ENCODE data around the gene PRICKLE4.

The PRICKLE4 gene

DNA sequence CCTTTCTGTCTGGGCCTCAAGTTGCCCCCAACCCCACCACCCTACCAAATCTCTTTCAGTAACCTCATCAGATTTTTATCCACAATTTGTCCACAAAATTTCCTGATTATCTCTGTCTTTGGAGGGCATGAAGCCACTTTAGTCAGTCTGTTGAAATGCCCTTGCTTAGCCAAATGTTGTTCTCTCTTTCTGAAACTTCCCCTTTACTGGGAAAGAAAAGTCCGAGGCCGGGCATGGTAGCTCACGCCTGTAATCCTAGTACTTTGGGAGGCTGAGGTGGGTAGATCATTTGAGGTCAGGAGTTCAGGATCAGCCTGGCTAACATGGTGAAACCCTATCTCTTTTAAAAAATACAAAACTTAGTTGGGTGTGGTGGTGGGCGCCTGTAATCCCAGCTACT, 40.7 kb downstream of the PRICKLE4 start:
- H2BK12ac ChIP-seq (ENCODE audit: low read length in 2 of 2) = no peak overlapping the region
- no peak overlapping the region for H4K8ac ChIP-seq (ENCODE audit: low read length)
- no peaks in the 10 kb centered on the region for H3K27me3 ChIP-seq (ENCODE audit: control insufficient read depth in 1 of 2, insufficient read depth in 1 of 2, low read length in 2 of 2)
- peaks cover 2% of the 10 kb centered on the region for H3K4me1 ChIP-seq (ENCODE audit: control insufficient read depth, insufficient read depth, low read depth, low read length)
- no peak overlapping the region for H3K4me3 ChIP-seq (ENCODE audit: insufficient read depth in 1 of 2, low read depth in 1 of 2, low read length in 2 of 2)
- no peak overlapping the region for H2BK15ac ChIP-seq (ENCODE audit: low read depth, poor library complexity, severe bottlenecking)
- H3K9ac ChIP-seq (ENCODE audit: low read length) = no peak overlapping the region
- H3K27ac ChIP-seq (ENCODE audit: low read length, poor library complexity, severe bottlenecking) = no peak overlapping the region
- H2BK5ac ChIP-seq (ENCODE audit: low read depth, low read length, poor library complexity, severe bottlenecking) = no peak overlapping the region
- 95% methylated on average over 3 of the region's 4 CpGs for WGBS
- no peak for DNase-seq
- H3K79me1 ChIP-seq (replicated peaks; ENCODE audit: low read length, poor library complexity, severe bottlenecking) = peaks cover 3% of the 10 kb centered on the region
- H3K9me3 ChIP-seq (ENCODE audit: control insufficient read depth, low read length) = no peaks in the 10 kb centered on the region
- H3K4me2 ChIP-seq (ENCODE audit: low read length, poor library complexity, severe bottlenecking) = no peak overlapping the region
- no peak overlapping the region for H2AK5ac ChIP-seq (ENCODE audit: low read length, severe bottlenecking)
- no peak overlapping the region for H3K18ac ChIP-seq (ENCODE audit: low read depth in 1 of 2, low read length in 2 of 2)
- H3K14ac ChIP-seq (ENCODE audit: low read length in 2 of 2) = no peak overlapping the region
- no peak overlapping the region for H2BK120ac ChIP-seq (ENCODE audit: low read depth, low read length)
- no peak overlapping the region for H2AFZ ChIP-seq (ENCODE audit: low read depth, low read length)
- H3K36me3 ChIP-seq (ENCODE audit: control insufficient read depth in 1 of 2, insufficient read depth in 2 of 2, low read depth in 1 of 2, low read length in 2 of 2) = no peaks in the 10 kb centered on the region
- H3K23ac ChIP-seq (ENCODE audit: low read length in 2 of 2) = no peak overlapping the region
- H4K91ac ChIP-seq (ENCODE audit: low read length) = no peak overlapping the region
- no peak overlapping the region for H3K4ac ChIP-seq (ENCODE audit: low read depth in 1 of 2, low read length in 2 of 2)

DNA sequence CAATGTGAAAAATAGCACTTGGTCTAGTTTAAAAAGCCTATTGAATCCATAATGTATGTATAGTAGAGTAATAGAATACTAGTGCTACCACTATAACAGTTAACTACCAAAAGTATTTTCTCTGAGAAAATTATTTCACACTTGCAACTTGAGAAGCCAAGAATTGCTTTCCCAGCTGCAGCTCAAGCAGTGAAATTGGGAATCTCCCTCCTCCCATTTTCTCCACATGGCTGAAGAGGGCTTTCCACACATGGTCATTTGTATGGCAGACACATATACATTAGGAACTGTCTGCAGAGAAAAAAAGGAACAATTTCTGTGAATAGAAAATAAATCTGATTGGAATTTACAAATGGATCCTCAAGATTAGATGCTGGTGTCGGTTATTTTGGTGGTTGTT, 41.4 kb downstream of the PRICKLE4 start:
- H2AFZ ChIP-seq (ENCODE audit: low read depth, low read length) = no peak overlapping the region
- no peaks in the 10 kb centered on the region for H3K9me3 ChIP-seq (ENCODE audit: control insufficient read depth, low read length)
- no peaks in the 10 kb centered on the region for H3K36me3 ChIP-seq (ENCODE audit: control insufficient read depth in 1 of 2, insufficient read depth in 2 of 2, low read depth in 1 of 2, low read length in 2 of 2)
- WGBS = 92% methylated on average over 1 of the region's 1 CpG
- H3K79me1 ChIP-seq (replicated peaks; ENCODE audit: low read length, poor library complexity, severe bottlenecking) = peaks cover 3% of the 10 kb centered on the region
- no peak overlapping the region for H2AK5ac ChIP-seq (ENCODE audit: low read length, severe bottlenecking)
- no peak overlapping the region for H3K14ac ChIP-seq (ENCODE audit: low read length in 2 of 2)
- H3K4me2 ChIP-seq (ENCODE audit: low read length, poor library complexity, severe bottlenecking) = no peak overlapping the region
- H2BK5ac ChIP-seq (ENCODE audit: low read depth, low read length, poor library complexity, severe bottlenecking) = no peak overlapping the region
- no peak overlapping the region for H2BK12ac ChIP-seq (ENCODE audit: low read length in 2 of 2)
- no peak overlapping the region for H3K4ac ChIP-seq (ENCODE audit: low read depth in 1 of 2, low read length in 2 of 2)
- H3K27me3 ChIP-seq (ENCODE audit: control insufficient read depth in 1 of 2, insufficient read depth in 1 of 2, low read length in 2 of 2) = no peaks in the 10 kb centered on the region
- no peak overlapping the region for H2BK15ac ChIP-seq (ENCODE audit: low read depth, poor library complexity, severe bottlenecking)
- DNase-seq = no peak
- no peak overlapping the region for H4K91ac ChIP-seq (ENCODE audit: low read length)
- H3K18ac ChIP-seq (ENCODE audit: low read depth in 1 of 2, low read length in 2 of 2) = no peak overlapping the region
- no peak overlapping the region for H3K23ac ChIP-seq (ENCODE audit: low read length in 2 of 2)
- no peak overlapping the region for H3K27ac ChIP-seq (ENCODE audit: low read length, poor library complexity, severe bottlenecking)
- no peak overlapping the region for H4K8ac ChIP-seq (ENCODE audit: low read length)
- H3K4me1 ChIP-seq (ENCODE audit: control insufficient read depth, insufficient read depth, low read depth, low read length) = peaks cover 2% of the 10 kb centered on the region
- H3K9ac ChIP-seq (ENCODE audit: low read length) = no peak overlapping the region
- no peak overlapping the region for H2BK120ac ChIP-seq (ENCODE audit: low read depth, low read length)
- H3K4me3 ChIP-seq (ENCODE audit: insufficient read depth in 1 of 2, low read depth in 1 of 2, low read length in 2 of 2) = no peak overlapping the region

DNA sequence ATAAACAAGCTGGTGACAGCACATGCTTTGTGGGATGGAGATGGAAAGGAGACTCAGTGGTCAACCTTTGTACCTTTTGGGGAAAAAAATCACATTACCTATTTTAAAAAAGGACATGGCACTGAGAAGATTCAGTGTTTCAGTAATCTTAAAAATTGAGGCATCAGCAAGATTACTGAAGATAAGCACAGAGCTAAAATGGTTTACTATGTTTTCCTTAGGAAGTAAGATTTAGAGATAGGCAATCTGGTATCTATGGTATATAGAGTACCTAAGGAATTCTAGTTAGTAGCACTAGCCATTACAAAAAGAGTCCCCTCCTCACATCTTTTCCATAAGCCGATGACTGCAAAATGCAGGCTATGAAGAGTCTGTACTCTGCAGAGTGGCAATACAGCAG, 42.6 kb downstream of the PRICKLE4 start:
- no peak overlapping the region for H2BK120ac ChIP-seq (ENCODE audit: low read depth, low read length)
- no peaks in the 10 kb centered on the region for H3K36me3 ChIP-seq (ENCODE audit: control insufficient read depth in 1 of 2, insufficient read depth in 2 of 2, low read depth in 1 of 2, low read length in 2 of 2)
- H3K14ac ChIP-seq (ENCODE audit: low read length in 2 of 2) = no peak overlapping the region
- no peaks in the 10 kb centered on the region for H3K9me3 ChIP-seq (ENCODE audit: control insufficient read depth, low read length)
- no peak overlapping the region for H3K4me3 ChIP-seq (ENCODE audit: insufficient read depth in 1 of 2, low read depth in 1 of 2, low read length in 2 of 2)
- H4K8ac ChIP-seq (ENCODE audit: low read length) = no peak overlapping the region
- no peak overlapping the region for H3K4ac ChIP-seq (ENCODE audit: low read depth in 1 of 2, low read length in 2 of 2)
- H3K79me1 ChIP-seq (replicated peaks; ENCODE audit: low read length, poor library complexity, severe bottlenecking) = peaks cover 3% of the 10 kb centered on the region
- no peak overlapping the region for H3K4me2 ChIP-seq (ENCODE audit: low read length, poor library complexity, severe bottlenecking)
- peaks cover 2% of the 10 kb centered on the region for H3K4me1 ChIP-seq (ENCODE audit: control insufficient read depth, insufficient read depth, low read depth, low read length)
- no peak overlapping the region for H3K27ac ChIP-seq (ENCODE audit: low read length, poor library complexity, severe bottlenecking)
- H4K91ac ChIP-seq (ENCODE audit: low read length) = no peak overlapping the region
- H2BK12ac ChIP-seq (ENCODE audit: low read length in 2 of 2) = no peak overlapping the region
- H2AFZ ChIP-seq (ENCODE audit: low read depth, low read length) = no peak overlapping the region
- no peak overlapping the region for H2BK5ac ChIP-seq (ENCODE audit: low read depth, low read length, poor library complexity, severe bottlenecking)
- no peak overlapping the region for H3K9ac ChIP-seq (ENCODE audit: low read length)
- 97% methylated on average over 1 of the region's 1 CpG for WGBS
- no peaks in the 10 kb centered on the region for H3K27me3 ChIP-seq (ENCODE audit: control insufficient read depth in 1 of 2, insufficient read depth in 1 of 2, low read length in 2 of 2)
- no peak overlapping the region for H2AK5ac ChIP-seq (ENCODE audit: low read length, severe bottlenecking)
- DNase-seq = no peak
- no peak overlapping the region for H3K18ac ChIP-seq (ENCODE audit: low read depth in 1 of 2, low read length in 2 of 2)
- no peak overlapping the region for H3K23ac ChIP-seq (ENCODE audit: low read length in 2 of 2)
- H2BK15ac ChIP-seq (ENCODE audit: low read depth, poor library complexity, severe bottlenecking) = no peak overlapping the region

DNA sequence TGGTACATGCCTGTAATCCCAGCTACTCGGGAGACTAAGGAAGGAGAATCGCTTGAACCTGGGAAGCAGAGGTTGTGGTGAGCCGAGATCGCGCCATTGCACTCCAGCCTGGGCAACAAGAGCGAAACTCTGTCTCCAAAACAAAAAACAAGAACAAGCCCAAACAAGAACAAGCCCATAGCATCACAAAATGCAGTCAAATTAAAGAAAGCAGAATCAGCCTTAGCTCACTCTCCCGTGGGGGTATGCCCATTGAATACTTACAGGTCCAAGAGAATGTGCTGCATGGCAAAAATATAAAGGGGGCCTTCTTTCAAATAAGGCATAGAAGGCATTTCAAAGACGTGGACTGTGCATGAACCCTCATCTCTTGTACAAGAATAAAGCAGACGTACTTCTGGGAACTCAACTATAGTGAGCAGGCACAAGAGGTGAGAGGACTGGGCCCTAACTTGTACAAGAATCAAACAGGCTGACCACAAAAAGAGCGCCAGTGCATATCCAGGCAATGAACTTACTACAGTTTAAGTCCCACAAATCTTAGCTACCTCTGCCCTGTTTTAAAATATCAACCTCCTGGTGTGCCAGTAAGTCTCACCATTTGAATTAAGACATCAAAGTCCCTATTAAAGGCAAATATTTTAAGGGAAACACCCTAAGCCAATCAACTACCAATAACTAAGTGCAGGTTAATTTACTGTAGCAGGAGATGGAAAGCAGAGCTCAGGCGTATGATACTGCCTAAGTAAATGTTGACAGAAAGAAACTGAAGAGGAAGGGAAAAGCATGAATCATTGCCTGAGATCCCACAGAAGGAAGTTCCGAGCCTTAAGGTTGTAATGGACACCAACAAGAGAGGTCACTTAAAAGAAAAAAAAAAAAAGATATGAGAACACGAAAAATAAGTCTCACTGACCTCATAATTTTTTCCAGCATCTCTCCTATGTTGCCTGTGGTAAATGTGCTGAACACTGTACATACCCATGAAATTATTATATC, 44.3 kb downstream of the PRICKLE4 start:
- H2BK120ac ChIP-seq (ENCODE audit: low read depth, low read length) = no peak overlapping the region
- 84% methylated on average over 12 of the region's 13 CpGs for WGBS
- no peak overlapping the region for H2BK12ac ChIP-seq (ENCODE audit: low read length in 2 of 2)
- no peak overlapping the region for H2AK5ac ChIP-seq (ENCODE audit: low read length, severe bottlenecking)
- no peak overlapping the region for H3K18ac ChIP-seq (ENCODE audit: low read depth in 1 of 2, low read length in 2 of 2)
- peak overlapping the region; percentile 18 for H3K27ac ChIP-seq (ENCODE audit: low read length, poor library complexity, severe bottlenecking)
- peak; percentile 74 for DNase-seq
- H3K23ac ChIP-seq (ENCODE audit: low read length in 2 of 2) = no peak overlapping the region
- H2BK15ac ChIP-seq (ENCODE audit: low read depth, poor library complexity, severe bottlenecking) = no peak overlapping the region
- H3K9me3 ChIP-seq (ENCODE audit: control insufficient read depth, low read length) = no peaks in the 10 kb centered on the region
- H3K4ac ChIP-seq (ENCODE audit: low read depth in 1 of 2, low read length in 2 of 2) = no peak overlapping the region
- no peaks in the 10 kb centered on the region for H3K36me3 ChIP-seq (ENCODE audit: control insufficient read depth in 1 of 2, insufficient read depth in 2 of 2, low read depth in 1 of 2, low read length in 2 of 2)
- H4K91ac ChIP-seq (ENCODE audit: low read length) = no peak overlapping the region
- H3K4me2 ChIP-seq (ENCODE audit: low read length, poor library complexity, severe bottlenecking) = no peak overlapping the region
- H3K14ac ChIP-seq (ENCODE audit: low read length in 2 of 2) = no peak overlapping the region
- no peak overlapping the region for H4K8ac ChIP-seq (ENCODE audit: low read length)
- H2AFZ ChIP-seq (ENCODE audit: low read depth, low read length) = no peak overlapping the region
- H3K9ac ChIP-seq (ENCODE audit: low read length) = no peak overlapping the region
- H3K4me3 ChIP-seq (ENCODE audit: insufficient read depth in 1 of 2, low read depth in 1 of 2, low read length in 2 of 2) = no peak overlapping the region
- H3K4me1 ChIP-seq (ENCODE audit: control insufficient read depth, insufficient read depth, low read depth, low read length) = peaks cover 2% of the 10 kb centered on the region
- H3K79me1 ChIP-seq (replicated peaks; ENCODE audit: low read length, poor library complexity, severe bottlenecking) = peaks cover 3% of the 10 kb centered on the region
- H3K27me3 ChIP-seq (ENCODE audit: control insufficient read depth in 1 of 2, insufficient read depth in 1 of 2, low read length in 2 of 2) = no peaks in the 10 kb centered on the region
- H2BK5ac ChIP-seq (ENCODE audit: low read depth, low read length, poor library complexity, severe bottlenecking) = no peak overlapping the region
